K562 (cell line): ENCODE data around the gene ZBP1.

Experiments used
- CTCF ChIP-seq, 3 experiments: IDR thresholded peaks in 2 of 3; conservative IDR thresholded peaks in 1 of 3; 2 replicates each; pipeline ENCODE4 v1.5.1; 2011 to 2012; ENCODE audit warnings: low read length in 3 of 3, mild to moderate bottlenecking in 3 of 3, control low read depth in 2 of 3, improper control_type of control experiment in 1 of 3, inconsistent platforms in 1 of 3, low read depth in 1 of 3, mixed read lengths in 1 of 3, moderate library complexity in 1 of 3; ENCODE audit not compliant: insufficient read depth in 2 of 3
- EGR1 ChIP-seq: fragments of 450-650 bp; conservative IDR thresholded peaks from 2 replicates; pipeline ENCODE4 v1.6.1; 2017; ENCODE audit warnings: mild to moderate bottlenecking
- ELK1 ChIP-seq: sonication (generic); formaldehyde crosslinking; IDR thresholded peaks from 2 replicates; pipeline ENCODE4 v1.8.1; 2022; ENCODE audit warnings: missing genetic modification reagents
- JUND ChIP-seq, 2 experiments: IDR thresholded peaks; 2 replicates in 1 of 2; 3 replicates in 1 of 2; pipeline ENCODE4 v1.6.1; 2011; ENCODE audit warnings: borderline replicate concordance in 2 of 2, low read depth in 2 of 2, low read length in 2 of 2, improper control_type of control experiment in 1 of 2, missing biosample characterization in 1 of 2, missing genetic modification characterization in 1 of 2, missing genetic modification reagents in 1 of 2
- LCOR ChIP-seq: sonication (generic); formaldehyde crosslinking; IDR thresholded peaks from 2 replicates; pipeline ENCODE4 v1.8.0; 2022; ENCODE audit warnings: mild to moderate bottlenecking, missing genetic modification reagents
- POLR2AphosphoS2 ChIP-seq: IDR thresholded peaks from 2 replicates; pipeline ENCODE4 v1.6.1; 2012; ENCODE audit warnings: low read length, improper control_type of control experiment
- STAT5B ChIP-seq: fragments of 250-450 bp; sonication (Bioruptor Pico); IDR thresholded peaks from 2 replicates; pipeline ENCODE4 v1.8.0; 2021; ENCODE audit warnings: mild to moderate bottlenecking, inconsistent platforms
- VEZF1 ChIP-seq: fragments of 200-800 bp; sonication (Bioruptor generic); IDR thresholded peaks from 2 replicates; pipeline ENCODE4 v1.6.1; 2017; ENCODE audit warnings: missing genetic modification characterization, missing compliant biosample characterization

DNA sequence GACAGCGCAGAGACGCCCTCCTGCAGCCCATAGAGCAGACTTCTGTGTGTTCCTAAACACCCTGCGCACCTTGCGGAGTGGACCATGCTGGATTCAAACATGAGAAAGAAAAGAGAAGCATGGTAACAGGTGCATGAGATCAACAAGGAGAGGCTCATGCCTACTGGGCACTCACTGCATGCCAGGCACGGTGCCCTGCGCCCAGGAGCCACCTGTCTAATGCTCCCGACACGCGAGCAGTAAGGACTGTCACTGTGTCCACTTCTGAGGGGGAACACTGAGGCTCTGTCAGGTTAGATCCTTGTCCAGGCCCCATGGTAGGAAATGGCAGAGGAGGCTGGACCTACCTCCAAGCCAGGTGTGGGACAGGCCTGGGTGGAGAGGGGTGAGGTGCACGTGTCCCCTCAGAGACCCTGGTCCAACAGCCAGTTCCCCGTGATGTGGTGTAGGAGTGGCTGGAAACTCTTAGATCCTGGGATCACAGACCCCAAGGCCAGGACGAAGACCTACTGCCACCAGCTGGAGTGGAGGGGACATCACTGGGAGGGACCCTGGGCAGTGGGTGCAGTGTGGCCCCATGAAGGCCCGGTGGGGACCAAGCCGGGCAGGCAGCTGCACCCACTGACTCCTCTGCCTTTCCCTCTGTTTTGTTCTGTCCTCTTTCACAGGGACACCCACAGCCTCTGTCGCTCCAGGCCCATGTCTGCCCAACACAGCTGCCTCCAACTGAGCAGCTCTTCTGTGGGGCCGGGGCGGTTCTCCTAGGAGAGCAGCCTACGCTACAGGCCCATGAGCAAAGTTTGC, 29.5 kb downstream of the ZBP1 start:
- no peak for TF ChIP-seq ELK1 (CRISPR knock-in tag)
- no peak for TF ChIP-seq POLR2AphosphoS2
- no peak for TF ChIP-seq LCOR (CRISPR knock-in tag)
- peak; percentile 28 to 49 (median 32); a peak in 4 of 6 replicates for TF ChIP-seq CTCF (IDR thresholded peaks at IDR 0.05 in 2 of 3, conservative IDR thresholded peaks at IDR 0.05 in 1 of 3; ENCODE audit: insufficient read depth in 2 of 3, low read depth in 1 of 3, low read length in 3 of 3)
- no peak for TF ChIP-seq JUND (IDR thresholded peaks at IDR 0.05; ENCODE audit: borderline replicate concordance, low read depth, low read length)
- no peak for TF ChIP-seq JUND (tag; IDR thresholded peaks at IDR 0.05; ENCODE audit: borderline replicate concordance, low read depth, low read length)
- no peak for TF ChIP-seq EGR1
- TF ChIP-seq STAT5B = no peak
- no peak for TF ChIP-seq VEZF1 (CRISPR knock-in tag)
